Left ventricle myocardium inferior (tissue), 1 donor: ENCODE data around the gene CALCOCO1. TPM values are rescaled to one million over a fixed set of nuclear protein-coding genes. Genes with fewer than 3 reads are reported as not detected.

ENCODE experiments used
- DNase-seq: peaks from one replicate; pipeline ENCODE4 v3.0.0-alpha.2; 2020
- H3K27ac ChIP-seq: fragments of 200-600 bp; replicated peaks from 2 replicates; pipeline ENCODE4 v1.8.0; 2021
- H3K27me3 ChIP-seq: fragments of 200-600 bp; 2 replicates; pipeline ENCODE4 v1.8.0; 2021; ENCODE audit warnings: low read depth
- H3K36me3 ChIP-seq: fragments of 200-600 bp; 2 replicates; pipeline ENCODE4 v1.8.0; 2021
- H3K4me1 ChIP-seq: fragments of 200-600 bp; 2 replicates; pipeline ENCODE4 v1.8.0; 2021
- H3K4me3 ChIP-seq: fragments of 200-600 bp; 2 replicates; pipeline ENCODE4 v1.8.0; 2021; ENCODE audit warnings: mild to moderate bottlenecking, moderate library complexity
- H3K9me3 ChIP-seq: fragments of 200-600 bp; replicated peaks from 2 replicates; pipeline ENCODE4 v1.8.0; 2021
- intact Hi-C: fragments of 100-400 bp; cut with micrococcal nuclease; formaldehyde crosslinking; loops from one replicate; pipeline ENCODE4 v1.11.0; 2022
- total RNA-seq: library from RNA; stranded (reverse); fragmentation: NEBNext Ultra II Directional; extraction: Animal tissue kit (Norgen Biotek cat#: 25700); gene quantifications from one replicate; pipeline ENCODE4 v1.2.1, GENCODE V29; 2021
- TF ChIP-seq, protein P1 (sequence below): fragments of 200-600 bp; IDR thresholded peaks from 2 replicates; pipeline ENCODE4 v1.8.0; 2021; ENCODE audit warnings: antibody characterized with exemption, mild to moderate bottlenecking, borderline replicate concordance
- donor health status: DM: no; HTN: yes; CAD: no; lungs with severe emphysema.

CALCOCO1 gene
- total RNA-seq, 1 donor from 2014 or later: 201 TPM

- peaks cover 22% of the 10 kb centered on the region for H3K4me1 ChIP-seq
- no peak for DNase-seq
- TF ChIP-seq, protein P1, sequence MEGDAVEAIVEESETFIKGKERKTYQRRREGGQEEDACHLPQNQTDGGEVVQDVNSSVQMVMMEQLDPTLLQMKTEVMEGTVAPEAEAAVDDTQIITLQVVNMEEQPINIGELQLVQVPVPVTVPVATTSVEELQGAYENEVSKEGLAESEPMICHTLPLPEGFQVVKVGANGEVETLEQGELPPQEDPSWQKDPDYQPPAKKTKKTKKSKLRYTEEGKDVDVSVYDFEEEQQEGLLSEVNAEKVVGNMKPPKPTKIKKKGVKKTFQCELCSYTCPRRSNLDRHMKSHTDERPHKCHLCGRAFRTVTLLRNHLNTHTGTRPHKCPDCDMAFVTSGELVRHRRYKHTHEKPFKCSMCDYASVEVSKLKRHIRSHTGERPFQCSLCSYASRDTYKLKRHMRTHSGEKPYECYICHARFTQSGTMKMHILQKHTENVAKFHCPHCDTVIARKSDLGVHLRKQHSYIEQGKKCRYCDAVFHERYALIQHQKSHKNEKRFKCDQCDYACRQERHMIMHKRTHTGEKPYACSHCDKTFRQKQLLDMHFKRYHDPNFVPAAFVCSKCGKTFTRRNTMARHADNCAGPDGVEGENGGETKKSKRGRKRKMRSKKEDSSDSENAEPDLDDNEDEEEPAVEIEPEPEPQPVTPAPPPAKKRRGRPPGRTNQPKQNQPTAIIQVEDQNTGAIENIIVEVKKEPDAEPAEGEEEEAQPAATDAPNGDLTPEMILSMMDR: no peak
- no peaks in the 10 kb centered on the region for H3K9me3 ChIP-seq
- intact Hi-C loops: no loop called here
- H3K27ac ChIP-seq: no peak overlapping the region
- no peaks in the 10 kb centered on the region for H3K36me3 ChIP-seq
- peaks cover 90% of the 10 kb centered on the region for H3K27me3 ChIP-seq
- peak overlapping the region; percentile 60 for H3K4me3 ChIP-seq
These were observed 31.0 kb downstream of the CALCOCO1 start for GRCh38 chr12:53696285-53696654.

- intact Hi-C loops: no loop called here
- H3K27me3 ChIP-seq: peaks cover 95% of the 10 kb centered on the region
- no peak for DNase-seq
- TF ChIP-seq, protein P1: no peak
- H3K36me3 ChIP-seq: no peaks in the 10 kb centered on the region
- H3K27ac ChIP-seq: no peak overlapping the region
- peaks cover 22% of the 10 kb centered on the region for H3K4me1 ChIP-seq
- H3K4me3 ChIP-seq: peak overlapping the region; percentile 60
- no peaks in the 10 kb centered on the region for H3K9me3 ChIP-seq
These were observed 31.8 kb downstream of the CALCOCO1 start for GRCh38 chr12:53695152-53696145.

DNA sequence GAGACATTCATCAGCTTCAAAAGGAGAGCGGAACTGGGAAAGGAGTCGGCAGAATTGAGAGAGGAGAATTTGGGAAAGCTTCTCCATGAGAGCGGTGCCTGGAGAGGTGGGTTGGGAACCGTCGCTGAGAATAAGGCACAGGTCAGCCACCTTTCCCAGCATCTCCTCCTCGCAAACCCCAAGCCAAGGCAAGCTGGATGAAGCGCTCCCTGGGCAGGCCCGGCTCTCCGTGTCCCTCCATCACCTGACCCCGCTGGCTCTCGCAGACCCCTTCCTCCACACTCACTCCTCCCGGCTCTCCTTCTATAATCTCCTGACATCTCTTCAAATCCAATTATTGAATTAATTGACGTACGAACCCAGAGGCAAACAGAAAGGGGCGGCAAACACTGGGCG lies 32.5 kb downstream of the CALCOCO1 start:
- Histone ChIP-seq H3K4me3 (peak overlapping the region; percentile 60), H3K4me1 (peaks cover 22% of the 10 kb centered on the region), H3K27ac (no peak overlapping the region), H3K27me3 (peaks cover 88% of the 10 kb centered on the region), H3K36me3 (no peaks in the 10 kb centered on the region), H3K9me3 (no peaks in the 10 kb centered on the region)
- DNase-seq: no peak
- intact Hi-C loops: no loop called here
- TF ChIP-seq, protein P1: no peak

DNA sequence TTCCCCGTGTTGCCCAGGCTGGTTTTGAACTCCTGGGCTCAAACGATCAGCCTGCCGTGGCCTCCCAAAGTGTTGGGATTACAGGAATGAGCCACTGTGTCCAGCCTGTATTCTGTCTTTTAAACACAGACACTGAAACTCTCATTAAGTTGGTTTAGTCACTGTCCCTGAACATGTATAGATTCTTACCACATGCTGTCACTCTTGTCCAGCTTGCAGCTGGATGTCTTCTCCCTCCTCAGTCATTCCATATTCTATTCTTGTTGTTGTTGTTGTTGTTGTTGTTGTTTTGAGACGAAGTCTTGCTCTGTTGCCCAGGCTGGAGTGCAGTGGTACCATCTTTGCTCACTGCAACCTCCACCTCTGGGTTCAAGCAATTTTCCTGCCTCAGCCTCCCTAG lies 39.1 kb downstream of the CALCOCO1 start:
- H3K27ac ChIP-seq: no peak overlapping the region
- DNase-seq: no peak
- intact Hi-C loops: no loop called here
- TF ChIP-seq, protein P1: no peak
- H3K4me1 ChIP-seq: no peaks in the 10 kb centered on the region
- peaks cover 23% of the 10 kb centered on the region for H3K27me3 ChIP-seq
- no peaks in the 10 kb centered on the region for H3K9me3 ChIP-seq
- no peaks in the 10 kb centered on the region for H3K36me3 ChIP-seq
- H3K4me3 ChIP-seq: no peak overlapping the region

GRCh38 chr12:53686436-53686835 lies 40.8 kb downstream of the CALCOCO1 start:
- no peak for DNase-seq
- intact Hi-C loops: no loop called here
- no peak overlapping the region for H3K27ac ChIP-seq

More at GRCh38 chr12:53686436-53686835, 40.8 kb downstream of the CALCOCO1 start:
- Histone ChIP-seq H3K9me3 (no peaks in the 10 kb centered on the region), H3K4me3 (no peak overlapping the region), H3K27me3 (peaks cover 9% of the 10 kb centered on the region), H3K36me3 (no peaks in the 10 kb centered on the region), H3K4me1 (no peaks in the 10 kb centered on the region)
- TF ChIP-seq, protein P1: no peak
